Endothelial cell (in vitro differentiated cells): ENCODE data around the gene PYGO2. TPM values are rescaled to one million over a fixed set of nuclear protein-coding genes. Genes with fewer than 3 reads are reported as not detected.

Source experiments
- DNase-seq: peaks from one replicate; pipeline ENCODE4 v3.0.0; 2021; ENCODE audit warnings: low spot score
- H3K27ac Mint-ChIP-seq: one replicate; pipeline ENCODE4 v1.8.0; 2021; ENCODE audit warnings: mixed read lengths, inconsistent platforms; ENCODE audit not compliant: unreplicated experiment
- H3K27me3 Mint-ChIP-seq: one replicate; pipeline ENCODE4 v1.8.0; 2021; ENCODE audit warnings: mild to moderate bottlenecking, moderate library complexity, mixed read lengths, inconsistent platforms; ENCODE audit not compliant: unreplicated experiment
- H3K36me3 Mint-ChIP-seq: one replicate; pipeline ENCODE4 v1.8.0; 2021; ENCODE audit warnings: mild to moderate bottlenecking, low read depth, mixed read lengths, inconsistent platforms; ENCODE audit not compliant: unreplicated experiment
- H3K4me1 Mint-ChIP-seq: one replicate; pipeline ENCODE4 v1.8.0; 2021; ENCODE audit warnings: mild to moderate bottlenecking, mixed read lengths, inconsistent platforms; ENCODE audit not compliant: unreplicated experiment
- H3K4me3 Mint-ChIP-seq: one replicate; pipeline ENCODE4 v1.8.0; 2021; ENCODE audit warnings: mild to moderate bottlenecking, mixed read lengths, inconsistent platforms; ENCODE audit not compliant: unreplicated experiment
- H3K9me3 Mint-ChIP-seq: one replicate; pipeline ENCODE4 v1.8.0; 2021; ENCODE audit warnings: mixed read lengths, inconsistent platforms; ENCODE audit not compliant: unreplicated experiment
- total RNA-seq: library from RNA; stranded (reverse); fragmentation: NEBNext Ultra II Directional; extraction: Animal tissue kit (Norgen Biotek cat#: 25700); gene quantifications from one replicate; pipeline ENCODE4 v1.2.1, GENCODE V29; 2021; ENCODE audit not compliant: unreplicated experiment
- TF ChIP-seq, protein P1 (sequence below): fragments of 200-600 bp; sonication (generic); IDR thresholded peaks from one replicate; pipeline ENCODE4 v1.5.0; 2021; ENCODE audit warnings: antibody characterized with exemption; ENCODE audit not compliant: unreplicated experiment

Gene PYGO2
- total RNA-seq, 1 donor from 2014 or later, result 49.8 TPM

DNA sequence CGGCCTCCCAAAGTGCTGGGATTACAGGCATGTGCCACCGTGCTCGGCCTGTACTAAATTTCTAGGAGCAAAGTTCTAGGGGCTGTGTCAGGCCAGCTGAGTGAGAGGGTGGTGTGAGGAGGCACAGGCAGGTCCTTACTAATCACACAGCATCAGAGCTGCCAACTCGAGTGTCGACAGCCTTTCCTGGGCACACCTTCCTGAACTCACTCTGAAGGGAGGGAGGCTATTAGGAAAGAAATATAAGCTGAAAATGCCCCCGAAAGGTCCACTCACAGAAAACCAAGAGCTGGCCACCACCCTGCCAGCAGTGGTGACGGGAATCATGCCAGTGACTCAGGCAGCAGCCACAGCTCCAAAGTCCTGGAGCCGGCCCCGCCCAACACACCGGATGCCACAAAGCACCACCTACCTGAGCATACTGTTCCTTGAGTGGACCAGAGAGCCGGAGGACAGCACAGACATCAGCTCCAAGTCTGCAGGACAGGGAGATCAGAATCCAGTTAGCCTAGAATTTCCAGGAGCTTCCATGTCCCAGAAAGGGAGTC lies 29.6 kb downstream of the PYGO2 start:
- Mint-ChIP-seq H3K4me3 (no peak overlapping the region), H3K27me3 (peaks cover 10% of the 10 kb centered on the region), H3K9me3 (no peaks in the 10 kb centered on the region), H3K27ac (no peak overlapping the region), H3K4me1 (peaks cover 9% of the 10 kb centered on the region), H3K36me3 (peaks cover 9% of the 10 kb centered on the region)
- DNase-seq, result no peak
- TF ChIP-seq, protein P1, sequence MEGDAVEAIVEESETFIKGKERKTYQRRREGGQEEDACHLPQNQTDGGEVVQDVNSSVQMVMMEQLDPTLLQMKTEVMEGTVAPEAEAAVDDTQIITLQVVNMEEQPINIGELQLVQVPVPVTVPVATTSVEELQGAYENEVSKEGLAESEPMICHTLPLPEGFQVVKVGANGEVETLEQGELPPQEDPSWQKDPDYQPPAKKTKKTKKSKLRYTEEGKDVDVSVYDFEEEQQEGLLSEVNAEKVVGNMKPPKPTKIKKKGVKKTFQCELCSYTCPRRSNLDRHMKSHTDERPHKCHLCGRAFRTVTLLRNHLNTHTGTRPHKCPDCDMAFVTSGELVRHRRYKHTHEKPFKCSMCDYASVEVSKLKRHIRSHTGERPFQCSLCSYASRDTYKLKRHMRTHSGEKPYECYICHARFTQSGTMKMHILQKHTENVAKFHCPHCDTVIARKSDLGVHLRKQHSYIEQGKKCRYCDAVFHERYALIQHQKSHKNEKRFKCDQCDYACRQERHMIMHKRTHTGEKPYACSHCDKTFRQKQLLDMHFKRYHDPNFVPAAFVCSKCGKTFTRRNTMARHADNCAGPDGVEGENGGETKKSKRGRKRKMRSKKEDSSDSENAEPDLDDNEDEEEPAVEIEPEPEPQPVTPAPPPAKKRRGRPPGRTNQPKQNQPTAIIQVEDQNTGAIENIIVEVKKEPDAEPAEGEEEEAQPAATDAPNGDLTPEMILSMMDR, result no peak

DNA sequence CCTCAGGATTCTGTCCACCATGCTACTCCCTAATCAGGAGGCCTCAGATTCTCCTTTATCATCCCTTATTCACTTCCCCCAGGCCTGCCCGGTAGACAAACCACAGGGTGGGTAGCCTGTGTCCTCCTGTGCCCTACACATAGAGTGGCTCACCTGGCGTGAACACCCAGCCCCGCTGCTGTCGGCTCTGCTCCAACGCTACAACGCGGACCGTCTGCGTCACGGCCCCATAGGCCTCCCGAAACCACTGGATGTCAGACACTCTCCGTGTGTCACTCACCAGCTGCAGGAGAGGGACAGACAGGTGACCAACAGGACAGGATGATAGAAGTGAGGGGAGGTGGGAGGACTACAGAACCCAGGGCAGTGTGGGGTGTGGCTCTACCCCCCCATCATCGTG lies 35.4 kb downstream of the PYGO2 start:
- peaks cover 3% of the 10 kb centered on the region for H3K4me1 Mint-ChIP-seq
- peaks cover 3% of the 10 kb centered on the region for H3K27me3 Mint-ChIP-seq
- DNase-seq, result no peak
- TF ChIP-seq, protein P1, result no peak
- H3K4me3 Mint-ChIP-seq, result no peak overlapping the region
- H3K9me3 Mint-ChIP-seq, result no peaks in the 10 kb centered on the region
- no peak overlapping the region for H3K27ac Mint-ChIP-seq
- peaks cover 22% of the 10 kb centered on the region for H3K36me3 Mint-ChIP-seq

DNA sequence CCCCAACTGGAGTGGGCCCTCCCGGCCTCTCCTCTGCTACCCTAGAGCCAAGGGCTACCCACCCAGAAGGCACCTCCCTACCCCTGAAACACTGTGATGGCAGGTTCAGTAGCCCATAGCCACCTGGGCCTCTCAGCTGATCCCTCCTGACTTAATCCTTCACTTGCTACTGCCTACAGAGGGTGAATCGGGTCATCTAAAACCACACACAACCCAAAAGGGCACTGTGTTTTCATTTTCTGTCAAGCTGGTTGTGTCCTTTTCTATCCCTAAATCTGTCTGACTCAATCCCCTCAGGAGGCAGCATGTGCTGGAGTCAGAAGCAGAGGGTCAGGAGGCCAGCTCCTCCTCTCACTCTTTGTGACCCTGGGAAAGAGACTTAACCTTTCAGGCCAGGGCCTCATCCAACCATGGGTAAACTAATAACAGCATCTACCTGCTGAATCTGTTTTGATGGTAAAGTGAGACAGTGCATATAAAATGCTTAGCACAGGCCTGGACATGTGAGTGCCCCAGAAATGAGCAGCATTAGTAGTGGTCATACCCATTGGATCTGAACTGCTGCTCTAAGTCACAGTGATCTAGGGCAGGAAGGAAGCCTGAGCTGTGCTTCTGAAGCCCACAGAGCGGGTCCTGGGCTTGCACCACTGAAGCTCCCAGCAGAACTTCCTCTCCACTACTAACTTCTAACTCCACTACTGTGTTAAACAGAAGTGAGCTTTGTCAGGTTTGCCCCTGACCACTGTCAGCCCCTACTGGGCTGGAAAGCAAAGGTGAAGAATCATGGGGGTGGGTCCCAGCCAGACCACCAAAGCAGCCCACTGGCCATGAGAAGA lies 36.0 kb downstream of the PYGO2 start:
- DNase-seq, result no peak
- Mint-ChIP-seq H3K27ac (no peak overlapping the region), H3K27me3 (peaks cover 3% of the 10 kb centered on the region), H3K4me1 (peaks cover 3% of the 10 kb centered on the region), H3K9me3 (no peaks in the 10 kb centered on the region), H3K36me3 (peaks cover 22% of the 10 kb centered on the region), H3K4me3 (no peak overlapping the region)
- TF ChIP-seq, protein P1, result no peak

DNA sequence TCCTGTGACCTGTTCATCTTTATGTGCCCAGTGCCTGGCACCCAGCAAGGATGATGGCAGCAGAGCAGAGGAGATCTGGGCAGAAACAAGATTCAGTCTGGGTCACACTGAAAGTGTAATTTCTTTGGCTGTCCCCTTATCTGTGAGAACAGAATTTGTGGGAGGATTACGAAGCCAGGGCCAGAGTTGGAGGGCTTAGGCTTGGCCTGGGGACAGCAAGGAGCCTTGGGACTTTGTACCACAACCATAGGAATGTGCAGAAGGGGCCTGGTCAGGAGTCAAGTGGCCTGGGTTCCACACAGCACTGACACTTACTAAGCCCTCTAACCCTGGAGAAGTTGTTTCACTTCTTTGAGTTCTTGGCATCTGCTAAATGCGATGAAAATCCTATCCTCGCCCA lies 37.9 kb downstream of the PYGO2 start:
- Mint-ChIP-seq H3K36me3 (peaks cover 17% of the 10 kb centered on the region), H3K27ac (peak overlapping the region; percentile 24), H3K4me1 (peaks cover 3% of the 10 kb centered on the region), H3K4me3 (no peak overlapping the region), H3K9me3 (no peaks in the 10 kb centered on the region), H3K27me3 (peaks cover 3% of the 10 kb centered on the region)
- TF ChIP-seq, protein P1, result no peak
- no peak for DNase-seq

DNA sequence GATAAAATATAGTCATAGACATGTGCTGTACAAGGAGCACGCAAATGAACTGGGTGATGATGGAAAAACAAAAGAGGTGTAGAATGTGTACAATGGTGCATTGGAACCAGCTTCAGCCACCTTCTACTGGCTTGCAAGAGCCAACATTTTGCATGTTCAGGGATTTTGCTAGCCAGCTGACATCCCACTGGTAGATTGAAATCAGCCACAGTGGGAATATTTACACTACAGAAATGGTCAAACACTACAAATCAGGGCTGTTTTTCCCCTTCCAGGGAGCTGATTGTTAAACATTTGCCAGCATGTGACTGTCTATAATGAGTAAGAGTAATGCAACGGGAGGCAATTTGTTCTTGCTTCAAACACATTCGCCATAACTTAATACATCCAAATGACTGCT lies 48.3 kb downstream of the PYGO2 start:
- H3K36me3 Mint-ChIP-seq, result peaks cover 13% of the 10 kb centered on the region
- no peak overlapping the region for H3K4me3 Mint-ChIP-seq
- no peaks in the 10 kb centered on the region for H3K9me3 Mint-ChIP-seq
- no peak for DNase-seq
- TF ChIP-seq, protein P1, result no peak
- H3K4me1 Mint-ChIP-seq, result no peaks in the 10 kb centered on the region
- H3K27ac Mint-ChIP-seq, result no peak overlapping the region
- peaks cover 2% of the 10 kb centered on the region for H3K27me3 Mint-ChIP-seq
